Right renal pelvis (tissue), 4 donors: Measurements from ENCODE around the gene UGT1A8. TPM values are rescaled to one million over a fixed set of nuclear protein-coding genes. Genes with fewer than 3 reads are reported as not detected.

ENCODE experiments used
- DNase-seq, 4 donors: peaks; one replicate each; pipeline ENCODE4 v3.0.0-alpha.2; 2013; ENCODE audit warnings: low read depth in 4 of 4, low spot score in 3 of 4, missing footprints in 1 of 4
- polyA plus RNA-seq, 4 donors: library from polyadenylated mRNA; unstranded; fragments of 120-200 nt; gene quantifications; one replicate each; pipeline ENCODE4 v1.2.1, GENCODE V29; 2013; ENCODE audit not compliant: insufficient read length in 4 of 4

The UGT1A8 gene
- polyA plus RNA-seq, 4 donors: not detected

DNA sequence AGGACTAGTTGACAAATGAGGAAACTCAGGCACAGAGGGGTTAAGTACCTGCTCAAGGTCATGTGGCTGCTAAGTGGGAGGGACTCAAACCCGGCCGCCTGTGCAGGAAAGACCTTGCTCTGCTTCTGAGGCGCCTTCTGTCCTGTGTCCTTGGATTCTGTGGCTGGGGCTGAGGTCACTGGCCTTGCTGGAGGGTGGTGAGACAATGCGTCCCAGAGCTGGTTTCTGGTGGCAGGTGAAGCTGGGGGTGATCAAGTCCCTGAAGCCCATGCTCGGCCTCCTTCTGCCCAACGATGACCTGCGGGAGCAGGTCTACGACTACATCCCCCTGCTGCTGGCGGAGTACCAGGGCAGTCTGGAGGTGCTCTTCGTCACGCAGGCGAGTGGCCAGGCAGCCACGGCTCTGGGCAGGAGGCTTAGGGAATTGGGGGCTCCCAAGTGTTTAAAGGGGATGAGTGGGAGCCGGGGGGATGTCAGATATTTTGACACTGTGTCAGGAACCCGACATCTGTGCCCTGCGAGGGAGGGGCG lies 176.8 kb downstream of the UGT1A8 start:
- DNase-seq: no peak

- no peak for DNase-seq
Observed at GRCh38 chr2:233795735-233796171, 178.3 kb downstream of the UGT1A8 start.

DNA sequence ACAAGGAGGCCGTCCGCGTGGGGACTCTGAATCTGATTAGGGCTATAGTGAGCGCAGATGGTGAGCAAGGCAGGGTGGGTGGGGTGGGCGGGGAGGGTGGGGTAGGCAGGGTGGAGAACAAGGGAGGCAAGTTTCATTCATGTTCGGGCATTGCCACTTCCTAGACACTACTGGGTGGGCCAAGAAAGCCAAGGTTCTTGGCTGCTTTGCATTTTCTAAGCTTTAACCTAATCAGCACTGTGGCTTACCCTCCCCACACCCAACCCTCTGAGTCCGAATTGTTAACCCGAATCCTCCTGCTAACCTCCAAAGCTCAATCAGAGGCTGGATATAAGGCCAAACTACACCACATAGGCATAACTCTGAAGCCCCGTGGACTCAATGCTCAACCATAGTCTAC lies 178.8 kb downstream of the UGT1A8 start:
- DNase-seq: no peak

GRCh38 chr2:233798335-233799086 lies 181.1 kb downstream of the UGT1A8 start:
- no peak for DNase-seq

GRCh38 chr2:233799087-233799665 lies 181.7 kb downstream of the UGT1A8 start:
- DNase-seq: no peak

- DNase-seq: no peak
Observed at GRCh38 chr2:233799716-233800115, 182.3 kb downstream of the UGT1A8 start.

- DNase-seq: no peak
Observed at GRCh38 chr2:233800208-233800607, 182.8 kb downstream of the UGT1A8 start.

DNA sequence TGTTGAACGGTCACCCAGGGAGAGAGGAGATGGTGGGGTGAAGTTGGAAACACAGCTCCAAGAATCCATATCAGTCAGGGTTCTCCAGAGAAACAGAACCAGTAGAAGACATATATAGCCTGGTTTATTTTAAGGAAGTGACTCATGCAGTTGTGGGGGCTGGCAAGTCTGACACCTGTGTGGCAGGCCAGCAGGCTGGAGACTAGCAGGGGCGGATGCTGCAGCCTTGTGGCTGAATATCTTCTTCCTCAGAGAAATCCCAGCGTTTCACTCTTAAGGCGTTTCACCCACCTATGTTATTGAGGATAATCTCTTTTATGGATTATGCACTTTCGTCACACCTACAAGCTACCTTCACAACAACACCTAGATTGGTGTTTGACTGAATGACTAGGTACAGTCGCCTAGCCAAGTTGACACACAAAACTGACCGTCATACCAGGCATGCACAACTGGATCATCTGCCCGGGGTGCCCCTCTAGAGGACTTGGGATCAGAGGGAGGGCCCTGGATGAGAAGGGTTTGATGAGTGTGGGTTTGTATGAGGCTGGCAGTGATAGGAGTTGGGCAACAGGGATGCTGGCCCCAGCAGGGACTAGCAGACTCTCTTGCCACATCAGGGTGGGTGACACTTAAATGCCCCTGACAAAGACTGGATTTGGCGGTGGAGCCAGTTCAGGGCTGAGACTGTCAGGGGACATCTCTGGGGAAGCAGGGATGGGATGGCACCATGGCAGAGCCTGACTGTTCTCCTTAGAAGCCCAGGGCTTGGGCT lies 184.1 kb downstream of the UGT1A8 start:
- no peak for DNase-seq

GRCh38 chr2:233802132-233802815 lies 184.8 kb downstream of the UGT1A8 start:
- DNase-seq: no peak

DNA sequence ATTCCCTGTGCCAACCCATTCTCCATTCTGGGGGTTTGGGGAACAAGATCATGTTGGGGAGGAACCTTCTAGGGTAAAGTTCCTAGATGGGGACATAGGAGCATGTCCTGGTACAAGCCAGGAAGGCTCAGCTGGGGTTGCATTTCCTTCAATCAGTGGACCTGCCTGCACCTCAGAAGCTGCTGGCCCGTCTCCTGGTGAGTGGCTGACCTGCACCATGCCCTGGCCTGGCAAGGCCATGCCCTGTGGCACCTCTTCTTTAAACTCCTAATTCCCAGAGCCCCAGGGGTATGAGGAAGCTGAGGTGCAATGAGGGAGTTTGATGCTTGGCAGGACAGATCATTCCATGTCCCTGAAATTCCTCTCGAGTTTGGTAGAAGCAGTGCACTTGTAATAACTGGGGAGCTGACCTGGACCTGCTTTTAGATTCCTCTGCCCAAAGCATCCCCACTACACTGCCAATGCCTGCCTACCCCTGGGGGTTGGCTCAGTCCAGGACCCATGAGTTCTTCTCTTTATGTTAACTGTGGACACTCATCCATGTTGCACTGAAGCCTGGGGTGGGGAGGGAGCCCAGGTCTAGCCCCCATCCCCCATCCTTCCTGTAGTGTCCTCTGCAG lies 186.0 kb downstream of the UGT1A8 start:
- DNase-seq: no peak

GRCh38 chr2:233803994-233804393 lies 186.6 kb downstream of the UGT1A8 start:
- no peak for DNase-seq

- no peak for DNase-seq
Observed at GRCh38 chr2:233807215-233807865, 189.9 kb downstream of the UGT1A8 start.

DNA sequence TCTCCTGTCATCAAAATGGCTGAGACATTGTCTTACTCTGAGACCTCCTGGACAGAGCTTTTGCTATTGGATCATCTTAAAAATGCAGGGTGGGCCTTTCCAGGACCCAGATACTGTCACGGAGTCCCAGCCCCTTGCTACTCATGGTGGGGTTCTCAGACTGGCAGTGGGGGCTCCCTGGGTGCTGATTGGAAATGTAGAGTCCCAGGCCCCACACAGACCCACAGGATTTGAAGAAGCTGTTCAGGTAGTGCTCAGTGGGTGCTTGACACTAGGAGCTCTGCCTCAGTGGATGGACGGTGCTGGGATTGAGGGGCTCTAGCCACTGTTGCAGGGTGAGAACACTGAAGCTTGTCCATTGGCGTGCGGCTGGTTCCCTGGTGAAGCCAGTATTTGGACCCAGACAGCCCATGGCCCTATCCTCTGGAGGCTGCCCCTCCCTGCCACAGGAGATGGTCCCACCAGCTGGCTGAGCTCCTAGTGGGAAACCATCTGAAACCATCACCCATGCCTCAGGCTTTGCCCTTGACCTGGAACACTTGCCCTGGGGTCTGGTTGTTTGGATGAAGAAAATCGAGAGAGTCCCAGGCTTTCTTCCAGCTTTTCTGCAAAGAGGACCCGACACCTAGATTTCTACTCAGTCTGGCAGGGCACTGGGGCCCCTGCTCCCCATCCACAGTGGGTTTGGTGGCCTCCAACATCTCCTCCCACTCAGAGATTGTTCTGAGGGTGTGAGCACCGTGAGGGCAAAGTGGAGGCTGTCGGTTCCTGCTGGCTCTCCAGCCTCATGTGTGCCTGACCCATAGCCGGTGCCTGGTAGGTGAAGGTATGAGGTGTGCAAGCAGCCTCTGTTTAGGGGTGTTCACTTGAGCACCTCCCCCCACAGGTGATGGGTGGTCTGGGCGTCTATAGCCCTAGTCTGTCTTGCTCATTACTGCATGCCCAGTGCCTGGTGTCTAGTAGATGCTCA lies 190.8 kb downstream of the UGT1A8 start:
- DNase-seq: no peak

- DNase-seq: no peak
Observed at GRCh38 chr2:233810385-233810784, 193.0 kb downstream of the UGT1A8 start.

GRCh38 chr2:233811087-233811486 lies 193.7 kb downstream of the UGT1A8 start:
- DNase-seq: no peak

DNA sequence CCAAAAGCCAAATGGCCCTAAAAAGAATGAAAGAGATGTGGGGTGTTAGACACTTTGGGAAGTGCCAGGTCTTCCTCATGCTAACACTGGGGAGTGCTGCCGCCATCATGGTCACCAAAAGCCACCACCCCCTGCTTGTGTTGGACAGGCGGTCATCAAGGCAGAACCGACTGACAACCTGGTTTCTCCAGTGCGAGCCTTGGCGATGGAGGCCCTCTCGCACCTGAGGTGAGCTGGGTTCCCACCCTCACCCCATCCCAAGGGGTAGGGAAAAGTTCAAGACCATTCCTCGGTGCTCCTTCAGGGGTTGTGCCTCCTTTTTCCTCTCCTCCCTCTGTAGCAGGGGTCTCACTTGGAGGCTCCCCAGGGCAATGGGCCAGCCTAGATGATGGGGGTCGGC lies 194.3 kb downstream of the UGT1A8 start:
- no peak for DNase-seq

GRCh38 chr2:233813236-233814055 lies 196.0 kb downstream of the UGT1A8 start:
- peak in 2 of 4 donors; percentile 29 to 44 for DNase-seq
